ENCODE results near the gene STYXL2.

The STYXL2 gene

DNA sequence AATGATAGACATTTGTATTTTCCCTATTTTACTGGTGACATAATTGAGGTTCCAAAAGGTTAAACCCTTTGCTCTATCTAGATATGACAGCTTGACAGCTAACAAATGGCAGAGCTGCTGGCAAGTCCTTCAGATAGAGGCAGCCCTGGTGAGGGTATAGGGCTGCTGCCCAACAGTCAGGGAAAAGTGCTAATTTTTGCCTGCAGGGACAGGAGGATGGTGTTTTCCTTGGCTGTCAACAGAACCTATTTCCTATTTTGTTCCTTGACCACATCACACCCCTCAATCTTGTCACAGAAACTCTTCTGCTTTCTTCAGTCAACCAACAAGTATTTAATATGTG lies 16.0 kb upstream of the STYXL2 start:
- no peak for DNase-seq (ENCODE audit: low read depth in 2 of 2, low spot score in 1 of 2)

DNA sequence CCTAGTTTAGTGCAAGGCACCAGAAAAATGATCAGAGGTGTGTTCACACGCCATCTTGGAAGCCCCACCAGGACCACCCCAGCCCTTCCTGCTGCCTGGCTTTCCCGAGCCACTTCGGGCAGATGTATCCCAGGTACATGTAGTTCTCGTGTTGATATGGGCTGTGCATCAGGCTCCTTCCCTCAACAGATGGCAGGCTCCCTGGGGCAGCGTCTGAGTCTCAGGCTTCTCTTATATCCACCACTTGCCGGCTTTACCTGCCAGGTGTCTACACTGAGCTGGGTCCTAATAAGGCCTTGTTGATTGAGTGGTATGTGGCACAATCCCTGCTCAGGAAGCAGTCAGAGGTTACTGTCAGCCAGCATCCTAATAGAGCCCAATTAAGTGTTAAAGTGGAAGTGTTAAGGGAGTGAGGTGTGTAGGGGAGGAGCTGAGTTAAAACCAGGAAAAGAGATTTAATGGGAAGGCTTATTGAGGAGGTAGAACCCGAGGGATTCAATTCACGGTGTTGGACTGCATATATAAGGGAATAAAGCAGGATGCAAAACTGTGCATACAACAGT lies 12.2 kb upstream of the STYXL2 start:
- no peak for DNase-seq (ENCODE audit: low read depth in 2 of 2, low spot score in 1 of 2)

DNA sequence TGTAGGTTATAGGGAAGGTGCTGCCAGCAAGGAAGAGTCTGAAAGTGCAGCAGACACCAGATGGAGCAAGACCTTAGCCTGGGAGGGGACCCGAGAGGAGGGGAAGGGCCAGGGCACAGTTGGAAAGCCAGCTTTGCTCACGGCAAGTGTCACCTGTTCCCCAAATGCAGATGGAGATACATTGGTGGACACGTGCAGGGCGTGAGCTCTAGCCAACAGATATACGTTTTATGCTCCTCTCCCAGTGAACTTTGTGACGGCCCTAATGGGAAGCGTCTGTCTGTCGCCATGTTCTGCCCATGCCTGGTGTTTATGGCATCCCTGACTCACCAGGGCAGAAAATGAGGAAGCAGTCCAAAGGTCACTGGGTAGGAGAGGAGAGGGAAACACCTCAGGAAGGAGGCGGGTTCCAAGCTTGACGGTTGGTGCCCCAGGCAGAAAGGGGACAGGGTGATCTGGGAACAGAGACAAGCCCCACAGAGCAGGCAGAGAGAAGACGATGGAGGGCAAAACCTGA lies 11.3 kb upstream of the STYXL2 start:
- no peak for DNase-seq (ENCODE audit: low read depth in 2 of 2, low spot score in 1 of 2)

DNA sequence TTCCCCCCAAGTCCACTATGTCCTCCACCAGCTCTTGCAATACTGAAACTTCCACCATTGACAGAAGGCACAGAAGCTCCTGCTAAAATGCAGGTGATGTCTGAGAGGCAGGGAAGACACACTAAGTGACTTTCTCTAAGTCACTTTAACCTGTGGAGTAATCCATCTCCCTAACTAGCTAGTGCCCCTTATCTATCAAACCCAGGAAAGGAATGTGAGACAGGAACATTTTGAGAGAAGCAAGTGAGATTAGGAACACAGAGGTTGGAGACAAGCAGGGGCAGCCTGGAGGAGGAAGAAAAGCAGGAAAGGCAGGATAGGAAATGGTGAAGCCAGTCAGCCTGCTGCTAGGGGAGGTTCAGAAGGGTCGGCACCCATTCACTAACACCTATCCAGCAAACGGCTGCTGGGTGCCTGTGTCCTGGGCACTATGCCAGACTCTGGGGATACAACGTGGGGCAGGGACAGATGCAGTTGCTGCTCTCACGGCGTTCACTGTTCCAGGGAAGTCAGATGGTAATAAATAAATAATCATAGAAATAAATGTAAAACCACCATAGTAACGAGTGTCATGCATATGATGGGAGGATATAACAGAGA lies 10.7 kb upstream of the STYXL2 start:
- no peak for DNase-seq (ENCODE audit: low read depth in 2 of 2, low spot score in 1 of 2)

DNA sequence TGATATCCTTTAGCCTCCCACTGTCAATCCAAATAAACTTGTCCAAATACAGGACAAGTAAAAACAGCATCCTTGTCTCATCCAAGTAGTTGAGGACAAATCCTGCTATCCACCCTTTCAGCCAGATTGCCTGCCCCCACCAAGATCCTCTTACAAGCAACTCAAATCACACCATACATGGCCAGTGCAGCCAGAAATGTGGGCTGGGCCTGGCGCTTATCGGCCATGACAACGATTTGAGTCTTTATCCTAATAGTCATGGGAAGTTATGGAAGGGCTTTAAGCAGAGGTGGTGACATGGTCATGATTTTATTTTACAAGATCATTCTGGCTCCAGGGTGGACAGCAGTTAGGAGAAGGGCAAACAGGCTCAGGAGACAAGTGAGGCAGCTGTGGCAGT lies 10.0 kb upstream of the STYXL2 start:
- DNase-seq (ENCODE audit: low read depth in 2 of 2, low spot score in 1 of 2), result no peak

DNA sequence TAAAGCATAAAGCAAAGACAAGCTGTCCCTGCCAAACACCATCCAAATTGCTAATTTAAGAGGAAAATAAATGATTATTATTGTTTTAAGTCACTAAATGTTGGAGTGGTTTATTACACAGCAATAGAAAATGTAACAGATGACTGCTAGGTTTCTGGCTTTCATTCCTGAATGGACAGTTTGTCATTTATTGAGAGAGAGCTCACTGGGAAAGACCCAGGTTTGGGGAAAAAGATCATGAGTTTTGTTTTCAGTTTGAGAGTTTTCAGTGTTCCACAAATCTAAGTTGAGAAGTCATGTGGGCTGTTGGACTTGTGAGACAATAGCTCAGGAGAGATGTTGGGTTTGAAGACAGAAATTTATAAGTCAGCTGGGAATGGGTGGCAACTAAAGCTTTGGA lies 9.1 kb upstream of the STYXL2 start:
- DNase-seq (ENCODE audit: low read depth in 2 of 2, low spot score in 1 of 2), result no peak

DNA sequence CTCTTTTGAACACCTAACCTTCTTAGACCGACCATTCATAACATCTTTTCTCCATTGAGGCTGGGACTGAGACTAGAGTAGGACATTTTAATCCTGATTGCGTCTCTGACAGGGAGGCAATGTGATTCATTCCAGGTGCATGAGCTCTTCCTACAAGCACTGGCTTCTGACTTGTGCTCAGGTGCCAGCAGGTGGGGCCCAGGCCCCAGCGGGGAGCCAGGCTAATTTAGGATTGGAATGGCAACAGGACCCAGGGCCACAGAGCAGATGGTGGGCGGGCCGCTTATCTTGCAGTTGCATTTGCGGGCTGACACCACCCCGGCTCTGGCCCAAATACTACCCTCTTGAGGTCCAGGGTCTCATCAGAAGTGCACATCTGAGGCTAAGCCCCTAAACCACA lies 7.8 kb upstream of the STYXL2 start:
- DNase-seq (ENCODE audit: low read depth in 2 of 2, low spot score in 1 of 2), result no peak

DNA sequence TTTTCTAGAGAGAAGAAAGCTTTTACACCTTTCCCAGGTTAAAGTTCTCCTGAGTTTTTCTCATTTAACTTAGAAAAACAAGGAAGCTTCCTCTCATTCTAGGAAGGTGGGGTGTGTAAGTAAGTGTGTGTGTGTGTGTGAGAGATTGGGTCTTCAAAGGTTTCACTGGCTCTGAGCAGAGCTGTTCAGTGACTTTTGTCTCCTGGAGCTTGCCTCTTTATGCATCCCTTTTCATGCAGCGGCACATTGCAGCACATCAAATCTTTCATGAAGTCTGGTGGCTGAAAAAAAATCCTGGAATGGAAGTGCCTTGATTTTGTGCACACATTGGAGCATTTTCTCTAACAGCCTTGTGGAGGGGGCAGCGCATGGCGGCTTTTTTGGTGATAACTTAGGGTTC lies 7.1 kb upstream of the STYXL2 start:
- DNase-seq (ENCODE audit: low read depth in 2 of 2, low spot score in 1 of 2), result no peak

DNA sequence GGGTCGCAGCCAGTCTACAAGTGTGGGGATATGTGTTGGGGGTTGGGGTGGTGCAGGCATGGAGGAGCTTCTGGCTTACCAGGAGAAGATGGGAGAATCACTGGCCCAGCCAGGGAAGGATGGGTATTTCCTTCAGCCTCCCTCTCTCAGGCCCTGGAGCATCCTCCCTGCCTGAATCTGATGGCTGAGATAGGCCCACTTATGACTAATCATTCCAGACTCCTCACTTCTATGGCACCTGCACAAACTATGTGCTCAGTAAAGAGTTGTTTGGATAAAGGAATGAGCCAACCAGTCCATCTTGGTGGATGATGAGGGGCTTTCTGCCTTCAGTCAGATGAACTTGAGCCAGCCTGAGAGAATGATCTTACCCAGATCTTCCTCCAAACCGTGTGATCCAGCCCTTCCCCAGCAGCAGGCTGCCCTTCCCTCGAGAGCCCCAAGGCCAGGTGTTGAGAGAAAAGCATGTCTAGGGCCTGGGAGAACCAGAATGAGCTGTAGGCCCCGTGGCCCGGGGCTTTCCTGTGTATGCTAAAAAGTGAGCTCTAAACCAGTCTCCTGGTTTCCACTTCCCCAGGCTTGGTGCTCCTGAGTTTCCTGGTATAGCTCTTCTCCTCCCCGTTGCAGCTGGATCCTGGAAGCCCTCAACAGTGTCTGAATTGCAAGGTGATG lies 5.0 kb upstream of the STYXL2 start:
- DNase-seq (ENCODE audit: low read depth in 2 of 2, low spot score in 1 of 2), result no peak

DNA sequence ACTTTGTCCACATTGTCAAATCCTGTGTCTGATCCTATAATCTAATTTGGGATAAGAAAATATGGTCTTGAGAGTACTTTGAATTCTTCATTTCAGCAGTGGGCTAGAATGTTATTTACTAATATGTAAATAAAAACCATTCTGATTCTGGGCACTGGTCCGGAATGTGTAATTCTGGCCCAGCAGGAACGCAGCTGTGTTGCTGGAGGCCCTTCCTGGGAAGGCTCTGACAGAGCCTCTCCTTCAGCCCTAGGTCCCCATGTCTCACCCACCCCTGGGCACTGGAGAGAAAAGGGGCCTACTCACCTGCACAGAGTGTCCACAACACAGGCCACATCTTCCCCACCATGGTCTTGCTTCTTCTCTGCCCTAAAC lies 3.9 kb upstream of the STYXL2 start:
- DNase-seq (ENCODE audit: low read depth in 2 of 2, low spot score in 1 of 2), result no peak

DNA sequence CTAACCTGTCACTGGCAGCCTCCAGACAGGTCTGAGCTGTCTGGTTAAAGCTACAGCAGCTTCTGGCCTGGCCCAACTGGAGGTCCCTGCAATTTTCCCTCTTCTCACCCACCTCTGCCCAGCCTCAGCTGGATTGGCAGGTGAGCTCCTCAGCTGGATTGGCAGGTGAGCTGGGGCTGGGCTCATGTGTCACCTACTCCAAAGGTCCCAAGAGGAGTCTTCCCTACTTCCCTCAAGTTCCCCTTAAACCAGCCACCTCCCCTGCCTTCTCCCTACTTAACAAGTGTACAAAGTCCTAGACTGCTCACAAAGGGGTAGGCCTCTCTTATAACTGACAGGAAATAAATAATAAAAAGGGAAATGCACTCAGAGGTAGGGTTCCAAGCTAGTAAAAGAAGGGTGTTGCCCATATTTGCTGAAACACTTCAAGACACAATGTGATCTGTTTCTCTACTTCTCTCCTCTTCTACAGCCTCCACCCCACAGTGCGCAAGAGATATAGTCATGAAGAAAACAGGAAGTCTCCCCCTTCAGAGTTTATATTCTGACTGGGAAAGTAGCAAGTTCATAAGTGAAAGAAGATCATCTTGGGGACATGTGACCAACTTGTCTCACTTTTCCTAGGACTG lies 3.4 kb upstream of the STYXL2 start, which contains the start of gene GPA33:
Gene GPA33, minus strand, starts transcription at position 64 of the 629 bp plus-strand sequence. CDS start 90 bp downstream, outside the sequence.
- no peak for DNase-seq (ENCODE audit: low read depth in 2 of 2, low spot score in 1 of 2)

DNA sequence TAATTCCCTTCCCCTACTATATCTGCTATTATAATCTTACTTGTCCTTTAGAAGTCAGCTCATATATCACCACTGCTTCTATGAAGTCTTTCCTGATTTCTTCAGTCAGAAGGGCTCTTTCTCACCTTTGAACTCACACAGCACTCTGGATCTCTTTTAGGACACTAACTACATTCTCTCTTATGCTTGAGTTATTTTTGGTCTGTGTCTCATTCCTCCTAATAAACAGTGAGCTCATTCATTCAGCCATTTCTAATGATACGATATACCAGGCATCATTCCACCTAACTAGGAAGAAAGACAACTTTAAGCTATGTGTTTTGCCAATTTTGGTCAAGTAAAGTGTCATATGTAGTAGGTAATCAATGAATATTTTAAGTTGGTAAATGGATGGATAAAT lies 1.2 kb upstream of the STYXL2 start:
- no peak for DNase-seq (ENCODE audit: low read depth in 2 of 2, low spot score in 1 of 2)

DNA sequence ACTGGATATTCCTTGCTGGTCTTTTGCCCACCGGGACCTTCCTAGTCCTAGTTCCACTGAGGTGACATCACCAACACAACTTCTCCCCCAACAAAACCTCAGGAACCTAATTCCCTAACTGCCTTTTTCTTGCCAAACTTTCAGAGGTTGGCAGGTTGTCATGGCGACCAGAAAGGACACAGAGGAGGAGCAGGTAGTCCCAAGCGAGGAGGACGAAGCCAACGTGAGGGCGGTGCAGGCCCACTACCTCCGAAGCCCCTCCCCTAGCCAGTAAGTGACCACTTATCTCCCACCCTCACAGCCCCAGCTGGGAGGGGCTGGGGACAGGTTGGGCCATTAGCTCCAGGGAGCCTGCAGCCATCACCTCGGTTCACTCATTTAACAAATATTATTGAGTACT lies 815 bp downstream of the STYXL2 start:
- no peak for DNase-seq (ENCODE audit: low read depth in 2 of 2, low spot score in 1 of 2)

DNA sequence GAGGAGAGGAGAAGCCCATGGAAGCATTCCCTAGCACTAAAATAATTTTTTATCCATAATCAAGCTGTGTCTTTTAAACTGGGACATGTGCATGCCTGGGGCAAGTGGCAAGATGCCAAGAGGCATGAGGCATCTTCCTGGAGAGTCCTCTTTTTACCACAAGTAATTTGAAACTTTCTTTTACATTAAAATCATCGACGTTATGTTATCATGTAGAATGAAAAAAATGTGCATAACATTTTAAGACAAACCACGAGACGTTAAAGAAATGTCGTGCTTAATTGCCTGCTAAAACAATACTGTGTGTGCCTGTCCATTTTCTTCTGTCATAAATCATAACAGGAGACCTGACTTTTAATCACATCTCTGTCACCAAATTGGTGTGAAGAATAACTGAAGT lies 1.5 kb downstream of the STYXL2 start:
- DNase-seq (ENCODE audit: low read depth in 2 of 2, low spot score in 1 of 2), result no peak

DNA sequence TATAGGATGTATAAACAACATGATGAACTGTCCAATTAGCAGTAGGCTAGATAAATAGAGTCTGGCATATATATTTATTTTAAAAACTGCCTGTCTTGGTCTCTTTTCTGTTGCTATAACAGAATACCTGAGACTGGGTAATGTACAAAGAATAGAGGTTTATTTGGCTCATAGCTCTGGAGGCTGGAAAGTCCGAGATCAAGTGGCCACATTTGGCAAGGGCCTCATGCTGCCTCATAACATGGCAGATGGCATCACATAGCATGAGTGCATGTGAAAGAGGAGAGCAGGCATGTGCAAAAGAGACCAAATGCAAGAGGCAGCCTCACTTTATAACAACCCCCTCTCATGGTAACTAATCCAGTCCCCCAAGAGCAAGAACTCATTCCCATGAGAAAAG lies 6.0 kb downstream of the STYXL2 start:
- DNase-seq (ENCODE audit: low read depth in 2 of 2, low spot score in 1 of 2), result no peak

DNA sequence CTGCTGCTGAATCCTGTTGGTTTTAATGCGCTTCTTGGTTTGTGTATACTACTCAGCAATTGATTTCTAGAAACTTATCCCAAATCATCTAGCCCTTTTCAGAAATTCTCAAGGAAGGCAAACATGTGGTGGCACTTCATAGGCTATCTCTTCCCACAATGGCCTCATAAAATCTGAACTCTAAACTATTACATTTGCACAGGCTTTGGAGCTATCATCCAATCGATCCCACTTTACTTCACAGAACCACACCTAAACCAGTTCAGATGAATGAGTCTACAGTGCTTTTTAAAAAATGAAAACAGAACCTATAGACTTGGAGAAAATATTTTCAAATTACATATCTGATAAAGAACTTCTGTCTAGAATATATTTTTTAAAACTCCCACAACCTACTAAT lies 6.9 kb downstream of the STYXL2 start:
- DNase-seq (ENCODE audit: low read depth in 2 of 2, low spot score in 1 of 2), result no peak

DNA sequence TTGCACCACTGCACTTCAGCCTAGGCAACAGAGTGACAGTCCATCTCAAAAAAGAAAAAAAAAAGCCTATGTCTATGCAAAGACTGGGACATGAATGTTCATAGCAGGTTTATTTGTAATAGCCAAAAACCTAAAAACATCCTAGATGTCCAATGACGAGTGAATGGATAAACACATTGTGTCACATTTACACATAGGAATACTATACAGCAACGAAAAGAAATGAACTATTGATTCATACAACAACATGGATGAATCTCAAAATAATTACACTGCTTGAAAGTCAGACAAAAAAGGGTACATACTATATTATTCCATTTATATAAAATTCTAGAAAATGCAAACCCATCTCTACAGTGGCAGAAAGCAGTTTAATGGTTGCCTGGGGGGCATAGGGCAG lies 7.9 kb downstream of the STYXL2 start:
- no peak for DNase-seq (ENCODE audit: low read depth in 2 of 2, low spot score in 1 of 2)

DNA sequence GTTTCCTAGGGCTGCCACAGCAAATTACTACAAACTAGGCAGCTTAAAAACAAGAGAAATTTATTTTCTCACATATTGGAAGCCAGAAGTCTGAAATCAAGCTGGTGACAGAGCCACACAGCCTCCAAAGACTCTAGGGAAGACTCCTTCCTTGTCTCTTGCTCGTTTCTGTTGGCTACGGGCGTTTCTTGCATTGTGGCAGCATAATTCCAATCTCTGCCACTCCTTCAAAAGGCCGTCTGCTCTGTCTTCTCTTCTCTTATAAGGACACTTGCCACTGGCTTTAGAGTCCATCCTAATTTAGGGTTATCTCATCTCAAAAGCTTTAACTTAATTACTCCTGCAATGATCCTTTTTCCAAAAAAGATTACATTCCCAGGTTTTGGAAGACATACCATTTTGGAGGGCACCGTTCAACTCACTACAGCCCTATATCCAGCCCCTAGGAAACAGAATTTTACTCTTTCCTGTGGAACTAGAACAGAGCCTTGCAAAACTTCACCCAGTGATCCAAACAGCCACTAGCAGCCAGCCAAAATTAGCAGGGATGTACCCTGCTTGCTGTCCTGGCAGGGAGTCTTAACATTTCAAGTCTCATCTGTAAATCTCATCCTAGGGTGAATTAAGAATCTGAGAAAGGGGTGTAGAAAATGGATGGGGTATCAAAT lies 9.2 kb downstream of the STYXL2 start:
- DNase-seq (ENCODE audit: low read depth in 2 of 2, low spot score in 1 of 2), result no peak

DNA sequence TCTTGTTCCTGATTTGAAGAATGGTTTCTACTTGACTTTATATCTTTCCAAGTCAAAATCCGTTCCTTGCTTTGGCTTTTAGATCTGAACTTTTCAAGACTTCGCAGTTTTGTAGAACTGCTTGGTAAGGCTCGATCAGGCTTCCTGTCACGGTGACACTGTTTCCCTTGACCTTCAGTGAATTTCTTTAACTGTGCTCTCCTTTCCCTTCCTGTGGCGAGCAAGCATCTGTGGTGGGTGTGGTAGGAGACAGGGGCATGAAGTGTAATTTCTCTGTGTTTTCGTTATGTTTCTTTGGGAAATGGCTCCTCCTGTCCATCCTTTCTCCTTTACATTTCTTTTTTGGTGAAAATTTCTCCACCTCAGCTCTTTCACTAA lies 10.4 kb downstream of the STYXL2 start:
- no peak for DNase-seq (ENCODE audit: low read depth in 2 of 2, low spot score in 1 of 2)

DNA sequence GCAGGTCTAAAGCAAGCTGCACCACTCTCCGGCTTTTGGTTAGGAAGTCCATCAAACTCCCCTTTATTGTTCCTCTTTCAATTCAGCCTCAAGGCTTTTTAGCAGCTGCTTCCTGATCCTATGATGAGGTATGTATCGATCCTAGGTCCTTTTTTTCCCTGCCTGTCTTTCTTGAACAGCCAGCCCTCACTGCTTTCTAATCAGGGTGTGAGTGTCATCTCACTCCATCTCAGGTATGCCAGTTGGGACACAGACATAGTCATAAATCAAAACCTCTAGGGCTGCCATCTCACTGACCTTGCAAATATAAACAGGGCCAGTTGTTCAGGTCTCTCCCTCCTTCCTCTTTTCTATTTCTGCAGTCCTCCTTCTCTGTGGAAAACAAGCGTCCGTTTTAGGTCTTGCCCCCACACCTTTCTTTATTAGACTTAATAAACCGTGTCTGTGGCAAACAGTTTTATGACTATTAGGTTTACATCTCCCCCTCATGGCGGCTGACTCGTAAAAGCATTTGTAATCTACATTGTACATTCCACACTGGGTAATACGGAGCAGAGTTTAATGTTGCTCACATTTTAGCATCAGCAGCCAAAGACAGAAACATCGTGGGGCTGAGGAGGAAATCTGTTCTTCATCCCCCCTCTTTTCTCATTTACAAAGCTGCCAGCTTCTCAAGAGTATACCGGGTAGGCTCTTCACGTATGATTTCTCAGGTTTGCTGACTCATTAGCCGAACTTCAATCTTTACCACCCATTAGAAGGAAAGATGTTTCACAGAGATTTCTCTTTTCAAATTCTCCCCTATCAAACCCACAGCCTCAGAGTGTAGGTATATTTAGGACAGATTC lies 11.6 kb downstream of the STYXL2 start:
- no peak for DNase-seq (ENCODE audit: low read depth in 2 of 2, low spot score in 1 of 2)

DNA sequence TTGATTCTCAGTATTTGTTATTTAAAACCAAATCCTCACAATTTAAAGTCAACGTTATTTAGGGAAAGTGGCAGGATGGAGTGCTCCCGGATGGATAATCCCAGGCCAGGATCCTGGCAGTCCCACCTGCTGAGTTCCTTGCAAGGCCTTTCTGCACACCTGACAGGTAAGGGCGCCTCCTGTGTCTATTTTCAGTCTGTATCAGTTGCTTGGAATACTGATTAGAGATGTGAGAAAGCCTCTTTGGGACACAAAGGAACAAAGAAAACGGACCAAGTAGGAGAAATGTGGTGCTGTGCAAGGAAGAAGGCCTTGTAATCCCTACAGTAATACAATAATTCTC lies 12.2 kb downstream of the STYXL2 start:
- DNase-seq (ENCODE audit: low read depth in 2 of 2, low spot score in 1 of 2), result no peak
